Natural killer cell (primary cell): ENCODE data around the gene OR13A1. TPM values are rescaled to one million over a fixed set of nuclear protein-coding genes. Genes with fewer than 3 reads are reported as not detected.
"Not testable (repeated sequence)": the region's sequence is repeated elsewhere in the genome, so short reads cannot be mapped to it uniquely, and the experiment has no call there.

ENCODE experiments used
- ATAC-seq, 3 donors: fragments of 150-1000 bp in 2 of 3; fragments of 200-7000 bp in 1 of 3; cut with Tn5 transposase; 1 replicate in 1 of 3; 2 replicates in 2 of 3; pipeline ENCODE4 v1.10.0; 2021; ENCODE audit warnings: mild to moderate bottlenecking in 2 of 3, moderate library complexity in 2 of 3
- DNase-seq, 2 donors: peaks; one replicate each; pipeline versions ENCODE4 v3.0.0 to v3.0.0-alpha.2; 2013 to 2021; ENCODE audit warnings: mixed read lengths in 1 of 2
- H3K27ac ChIP-seq: one replicate; pipeline ENCODE4 v1.5.1; 2013; ENCODE audit warnings: mild to moderate bottlenecking, low read length
- H3K27me3 ChIP-seq: one replicate; pipeline ENCODE4 v1.6.1; 2013; ENCODE audit warnings: low read length; ENCODE audit not compliant: control insufficient read depth, insufficient read depth
- H3K36me3 ChIP-seq: one replicate; pipeline ENCODE4 v1.6.1; 2013; ENCODE audit warnings: low read length; ENCODE audit not compliant: control insufficient read depth, insufficient read depth
- H3K4me1 ChIP-seq: one replicate; pipeline ENCODE4 v1.6.1; 2013; ENCODE audit warnings: low read length; ENCODE audit not compliant: control insufficient read depth, insufficient read depth
- H3K4me3 ChIP-seq: one replicate; pipeline ENCODE4 v1.5.1; 2013; ENCODE audit warnings: low read length
- H3K9me3 ChIP-seq: one replicate; pipeline ENCODE4 v1.6.1; 2013; ENCODE audit warnings: low read length; ENCODE audit not compliant: control insufficient read depth, insufficient read depth
- H3K27ac Mint-ChIP-seq, 2 donors: one replicate each; pipeline ENCODE4 v1.8.0; 2022; ENCODE audit warnings: mild to moderate bottlenecking in 2 of 2, mixed read lengths in 2 of 2, moderate library complexity in 1 of 2
- H3K27me3 Mint-ChIP-seq, 2 donors: one replicate each; pipeline ENCODE4 v1.8.0; 2022; ENCODE audit warnings: low read depth in 2 of 2, mixed read lengths in 2 of 2
- H3K36me3 Mint-ChIP-seq: one replicate; pipeline ENCODE4 v1.8.0; 2022; ENCODE audit warnings: mixed read lengths
- H3K4me1 Mint-ChIP-seq, 2 donors: one replicate each; pipeline ENCODE4 v1.8.0; 2022; ENCODE audit warnings: mixed read lengths in 2 of 2
- H3K4me3 Mint-ChIP-seq: one replicate; pipeline ENCODE4 v1.8.0; 2022; ENCODE audit warnings: mild to moderate bottlenecking, moderate library complexity, mixed read lengths
- H3K9me3 Mint-ChIP-seq, 2 donors: one replicate each; pipeline ENCODE4 v1.8.0; 2022; ENCODE audit warnings: mixed read lengths in 2 of 2
- WGBS: methylation state at CpG from one replicate; pipeline ENCODE4 v1.1.7; 2013; ENCODE audit warnings: missing lambda C conversion rate; ENCODE audit not compliant: insufficient coverage; 5-methylcytosine and 5-hydroxymethylcytosine counted together
- intact Hi-C: fragments of 100-400 bp; cut with micrococcal nuclease; formaldehyde crosslinking; loops from one replicate; pipeline ENCODE4 v1.14.2; 2022
- total RNA-seq, 4 donors: library from RNA; stranded (reverse); fragments of 120-200 nt in 1 of 4; gene quantifications; one replicate each; pipeline versions ENCODE4 v1.2.3 to v1.2.4, GENCODE V29; 2013 to 2022
- TF ChIP-seq, protein P1 (sequence below): fragments of 200-600 bp; IDR thresholded peaks from one replicate; pipeline ENCODE4 v1.8.0; 2022; ENCODE audit warnings: antibody characterized with exemption

The OR13A1 gene
- total RNA-seq, 3 donors from 2014 or later (not counting 1 experiment from before 2014, with no cell fraction given) = not detected

DNA sequence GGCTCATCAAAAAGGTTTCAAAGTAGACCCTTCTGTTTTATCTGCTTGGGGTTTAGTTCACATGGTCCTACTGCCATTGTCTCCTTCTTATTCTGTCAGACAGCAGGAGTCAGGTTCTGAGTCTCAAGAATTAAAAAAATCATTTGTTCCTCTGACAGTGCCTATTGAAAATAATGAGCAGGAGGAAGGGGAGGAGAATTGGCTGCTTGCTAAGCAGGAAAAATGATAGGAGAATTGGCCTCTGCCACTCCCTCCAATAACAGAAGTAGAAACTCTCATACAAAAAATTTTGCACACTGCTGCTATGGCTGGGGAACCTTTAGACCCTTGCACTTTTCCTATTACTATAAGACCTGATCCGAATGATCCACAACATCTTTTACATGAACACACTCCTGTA lies 35.7 kb downstream of the OR13A1 start:
- no peaks in the 10 kb centered on the region for H3K9me3 ChIP-seq
- H3K36me3 ChIP-seq = no peaks in the 10 kb centered on the region
- intact Hi-C loops = no loop called here
- TF ChIP-seq, protein P1, sequence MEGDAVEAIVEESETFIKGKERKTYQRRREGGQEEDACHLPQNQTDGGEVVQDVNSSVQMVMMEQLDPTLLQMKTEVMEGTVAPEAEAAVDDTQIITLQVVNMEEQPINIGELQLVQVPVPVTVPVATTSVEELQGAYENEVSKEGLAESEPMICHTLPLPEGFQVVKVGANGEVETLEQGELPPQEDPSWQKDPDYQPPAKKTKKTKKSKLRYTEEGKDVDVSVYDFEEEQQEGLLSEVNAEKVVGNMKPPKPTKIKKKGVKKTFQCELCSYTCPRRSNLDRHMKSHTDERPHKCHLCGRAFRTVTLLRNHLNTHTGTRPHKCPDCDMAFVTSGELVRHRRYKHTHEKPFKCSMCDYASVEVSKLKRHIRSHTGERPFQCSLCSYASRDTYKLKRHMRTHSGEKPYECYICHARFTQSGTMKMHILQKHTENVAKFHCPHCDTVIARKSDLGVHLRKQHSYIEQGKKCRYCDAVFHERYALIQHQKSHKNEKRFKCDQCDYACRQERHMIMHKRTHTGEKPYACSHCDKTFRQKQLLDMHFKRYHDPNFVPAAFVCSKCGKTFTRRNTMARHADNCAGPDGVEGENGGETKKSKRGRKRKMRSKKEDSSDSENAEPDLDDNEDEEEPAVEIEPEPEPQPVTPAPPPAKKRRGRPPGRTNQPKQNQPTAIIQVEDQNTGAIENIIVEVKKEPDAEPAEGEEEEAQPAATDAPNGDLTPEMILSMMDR = no peak
- H3K27ac Mint-ChIP-seq = no peak overlapping the region
- DNase-seq (no peak), ATAC-seq (no peak)
- no CpG with 5 or more reads among the region's 1 CpG for WGBS
- no peaks in the 10 kb centered on the region for H3K4me1 ChIP-seq
- peaks cover 5 to 19% of the 10 kb centered on the region in 2 donors for H3K27me3 Mint-ChIP-seq
- no peaks in the 10 kb centered on the region for H3K9me3 Mint-ChIP-seq
- no peaks in the 10 kb centered on the region for H3K4me1 Mint-ChIP-seq
- no peak overlapping the region for H3K4me3 ChIP-seq
- no peaks in the 10 kb centered on the region for H3K27me3 ChIP-seq
- no peaks in the 10 kb centered on the region for H3K36me3 Mint-ChIP-seq
- H3K27ac ChIP-seq = no peak overlapping the region
- no peak overlapping the region for H3K4me3 Mint-ChIP-seq

DNA sequence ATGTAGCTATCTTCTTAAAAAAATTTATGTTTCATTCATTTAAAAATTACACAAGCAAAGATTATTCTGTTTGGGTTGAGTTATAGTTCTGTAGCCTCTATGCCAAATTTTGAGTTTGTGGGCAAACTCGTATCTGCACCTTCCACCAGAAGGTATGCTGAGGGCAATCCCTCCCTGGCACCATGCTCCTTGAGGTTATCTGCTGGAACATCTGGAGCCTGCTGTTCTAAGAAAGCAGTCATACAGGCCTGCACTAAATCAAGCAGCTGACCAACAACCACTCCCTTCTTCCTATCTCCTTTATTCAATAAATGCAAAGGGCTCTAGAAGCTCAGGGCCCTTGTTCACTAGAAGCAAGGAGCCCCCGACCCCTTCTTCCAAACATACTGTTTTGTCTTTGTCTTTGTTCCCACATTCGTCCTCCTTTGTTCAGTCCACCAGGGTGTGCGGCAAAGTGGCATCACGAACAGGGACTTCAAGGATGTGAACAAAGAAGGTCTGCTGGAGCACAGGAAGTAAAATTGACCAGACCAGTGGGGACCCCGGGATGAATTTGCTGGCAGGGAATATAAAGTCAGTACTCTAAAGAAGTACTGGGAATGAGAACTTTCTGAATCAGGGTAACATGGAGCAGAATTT lies 36.4 kb downstream of the OR13A1 start:
- Histone ChIP-seq H3K9me3 (no peaks in the 10 kb centered on the region), H3K4me3 (no peak overlapping the region), H3K27ac (no peak overlapping the region), H3K36me3 (no peaks in the 10 kb centered on the region), H3K4me1 (no peaks in the 10 kb centered on the region), H3K27me3 (no peaks in the 10 kb centered on the region)
- Mint-ChIP-seq H3K9me3 (no peaks in the 10 kb centered on the region), H3K4me3 (no peak overlapping the region), H3K36me3 (no peaks in the 10 kb centered on the region), H3K4me1 (no peaks in the 10 kb centered on the region), H3K27me3 (peaks cover 2 to 13% of the 10 kb centered on the region in 2 donors), H3K27ac (no peak overlapping the region)
- intact Hi-C loops = no loop called here
- DNase-seq (no peak), ATAC-seq (no peak)
- 84% methylated on average over 6 of the region's 6 CpGs for WGBS
- TF ChIP-seq, protein P1 = no peak

DNA sequence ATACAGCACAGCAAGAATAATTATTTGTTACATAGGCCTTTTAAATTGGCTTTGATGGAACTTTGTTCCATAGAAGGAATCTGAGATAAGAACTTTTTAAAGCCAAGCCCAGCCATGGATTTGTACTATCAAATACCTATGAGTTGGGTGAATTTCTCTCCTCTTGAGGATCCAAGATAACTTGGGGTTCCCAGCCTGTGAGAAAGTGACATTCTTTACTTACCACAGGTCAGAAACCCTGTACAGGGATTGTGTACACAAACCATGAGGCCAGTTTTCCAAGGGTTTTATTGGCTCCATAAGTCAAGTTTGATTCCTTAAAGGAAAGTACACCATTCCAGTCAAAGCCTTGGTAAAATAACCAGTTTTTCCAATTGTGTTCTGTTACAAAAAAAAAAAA lies 39.3 kb downstream of the OR13A1 start:
- H3K27me3 Mint-ChIP-seq = peaks cover 3 to 14% of the 10 kb centered on the region in 2 donors
- not testable (repeated sequence) for H3K4me1 Mint-ChIP-seq, ATAC-seq

DNA sequence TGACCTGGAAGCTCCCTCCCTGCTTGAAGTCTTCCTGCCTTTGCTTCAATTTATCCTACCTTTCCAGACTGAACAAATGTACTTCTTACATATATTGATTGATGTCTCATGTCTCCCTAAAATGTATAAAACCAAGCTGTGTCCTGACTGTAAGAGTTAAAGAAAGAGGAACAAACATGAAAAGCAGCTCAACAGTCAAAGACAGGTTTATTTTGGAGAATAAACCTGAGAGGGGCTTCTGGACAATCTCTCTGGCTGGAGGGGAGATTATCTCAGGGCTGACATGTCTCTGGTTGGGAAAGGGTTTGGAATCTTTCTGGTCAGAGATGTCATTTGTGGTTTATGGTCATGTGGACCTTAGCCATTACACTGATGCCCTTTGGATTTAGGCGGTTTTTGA lies 41.0 kb downstream of the OR13A1 start:
- Mint-ChIP-seq H3K4me3 (no peak overlapping the region), H3K27me3 (peaks cover 7 to 28% of the 10 kb centered on the region in 2 donors), H3K36me3 (no peaks in the 10 kb centered on the region), H3K4me1 (no peaks in the 10 kb centered on the region), H3K27ac (no peak overlapping the region), H3K9me3 (no peaks in the 10 kb centered on the region)
- no peak overlapping the region for H3K4me3 ChIP-seq
- H3K9me3 ChIP-seq = no peaks in the 10 kb centered on the region
- TF ChIP-seq, protein P1 = no peak
- no peak overlapping the region for H3K27ac ChIP-seq
- ATAC-seq (no peak), DNase-seq (no peak)
- 92% methylated on average over 1 of the region's 1 CpG for WGBS
- intact Hi-C loops = no loop called here
- no peaks in the 10 kb centered on the region for H3K4me1 ChIP-seq
- no peaks in the 10 kb centered on the region for H3K36me3 ChIP-seq
- H3K27me3 ChIP-seq = no peaks in the 10 kb centered on the region

More for the DNA sequence above, 39.3 kb downstream of the OR13A1 start:
- H3K27ac ChIP-seq, H3K36me3 ChIP-seq, H3K4me3 ChIP-seq, H3K9me3 Mint-ChIP-seq, intact Hi-C loops, H3K36me3 Mint-ChIP-seq, H3K27ac Mint-ChIP-seq, H3K4me3 Mint-ChIP-seq, DNase-seq, H3K9me3 ChIP-seq, H3K4me1 ChIP-seq, H3K27me3 ChIP-seq: not testable (repeated sequence)

DNA sequence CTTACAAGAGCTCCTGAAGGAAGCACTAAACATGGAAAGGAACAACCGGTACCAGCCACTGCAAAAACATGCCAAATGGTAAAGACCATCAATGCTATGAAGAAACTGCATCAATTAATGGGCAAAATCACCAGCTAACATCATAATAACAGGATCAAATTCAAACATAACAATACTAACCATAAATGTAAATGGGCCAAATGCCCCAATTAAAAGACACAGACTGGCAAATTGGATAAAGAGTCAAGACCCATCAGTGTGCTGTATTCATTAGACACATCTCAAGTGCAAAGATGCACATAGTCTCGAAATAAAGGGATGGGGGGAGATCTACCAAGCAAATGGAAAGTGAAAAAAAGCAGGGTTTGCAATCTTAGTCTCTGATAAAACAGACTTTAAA lies 47.6 kb downstream of the OR13A1 start:
- H3K4me3 ChIP-seq, H3K9me3 ChIP-seq, H3K4me3 Mint-ChIP-seq, H3K36me3 Mint-ChIP-seq, H3K36me3 ChIP-seq, H3K27ac Mint-ChIP-seq, H3K27ac ChIP-seq, DNase-seq, H3K4me1 Mint-ChIP-seq, H3K9me3 Mint-ChIP-seq, intact Hi-C loops, H3K4me1 ChIP-seq, H3K27me3 ChIP-seq, ATAC-seq: not testable (repeated sequence)
- H3K27me3 Mint-ChIP-seq = peaks cover 15 to 65% of the 10 kb centered on the region in 2 donors
- 43% methylated on average over 1 of the region's 2 CpGs for WGBS
